A549 (cell line): ENCODE data around the gene FAM131C. TPM values are rescaled to one million over a fixed set of nuclear protein-coding genes. Genes with fewer than 3 reads are reported as not detected.

Experiments
- ATAC-seq, 2 experiments: fragments of 200-7000 bp in 1 of 2; fragments of >200 bp in 1 of 2; cut with Nextera tagmentation in 1 of 2; cut with Tn5 transposase in 1 of 2; 3 replicates each; pipeline versions ENCODE4 v1.8.0 to v1.9.1; 2018 to 2020; ENCODE audit warnings: mild to moderate bottlenecking in 1 of 2, moderate library complexity in 1 of 2
- CTCF ChIA-PET: fragments of 300-600 bp; sonication (Branson Sonifier 250); formaldehyde crosslinking; extraction: SDS; loops from one replicate; lab custom pipeline; 2021; ENCODE audit warnings: antibody characterized with exemption, inconsistent platforms; lab: Yijun Ruan, JAX
- POLR2A ChIA-PET: fragments of 350-600 bp; formaldehyde crosslinking; extraction: SDS; loops from one replicate; lab custom pipeline; 2021; ENCODE audit warnings: antibody characterized with exemption, inconsistent platforms; lab: Yijun Ruan, JAX
- DNase-seq, 2 experiments: peaks; one replicate each; pipeline versions ENCODE4 v3.0.0 to v3.0.0-alpha.2; 2011 to 2016; ENCODE audit warnings: low read depth in 1 of 2, low spot score in 1 of 2
- FAIRE-seq: peaks from 2 replicates; lab custom pipeline; 2011; peaks lifted over from hg19 to GRCh38; lab: Jason Lieb, UNC
- H3K27ac ChIP-seq, 2 experiments: fragments of >200 bp; sonication (Bioruptor Twin); formaldehyde crosslinking; 3 replicates each; pipeline ENCODE4 v1.5.1; 2016 to 2017
- H3K4me1 ChIP-seq: fragments of >200 bp; sonication (Bioruptor Twin); formaldehyde crosslinking; 3 replicates; pipeline ENCODE4 v1.6.1; 2016
- H3K4me2 ChIP-seq: fragments of >200 bp; sonication (Bioruptor Twin); formaldehyde crosslinking; 3 replicates; pipeline ENCODE4 v1.6.1; 2016
- H3K4me3 ChIP-seq: fragments of >200 bp; sonication (Bioruptor Twin); formaldehyde crosslinking; 3 replicates; pipeline ENCODE4 v1.5.1; 2016
- H3K9me3 ChIP-seq: fragments of >200 bp; sonication (Bioruptor Twin); formaldehyde crosslinking; 3 replicates; pipeline ENCODE4 v1.6.1; 2016
- CBX2 ChIP-seq: fragments of 200-600 bp; sonication (generic); IDR thresholded peaks from 2 replicates; pipeline ENCODE4 v1.6.1; 2016; ENCODE audit warnings: low read depth, mild to moderate bottlenecking, borderline replicate concordance
- CHD2 ChIP-seq: fragments of 150-350 bp; IDR thresholded peaks from 2 replicates; pipeline ENCODE4 v1.6.1; 2014; ENCODE audit warnings: low read length; ENCODE audit not compliant: partially characterized antibody
- EHF ChIP-seq: fragments of 250-450 bp; sonication (Bioruptor Pico); IDR thresholded peaks from 2 replicates; pipeline ENCODE4 v1.5.0; 2020; ENCODE audit warnings: mild to moderate bottlenecking
- EHMT2 ChIP-seq: fragments of 200-600 bp; sonication (generic); IDR thresholded peaks from 2 replicates; pipeline ENCODE4 v1.6.1; 2016; ENCODE audit warnings: antibody characterized with exemption, low read depth, mild to moderate bottlenecking, moderate library complexity
- FOSB ChIP-seq: fragments of 250-450 bp; sonication (Bioruptor Pico); IDR thresholded peaks from 2 replicates; pipeline ENCODE4 v1.5.0; 2020; ENCODE audit warnings: mild to moderate bottlenecking, moderate library complexity
- FOSL2 ChIP-seq, 2 experiments: fragments of 450-650 bp in 1 of 2; fragments of >200 bp in 1 of 2; sonication (Bioruptor Twin) in 1 of 2; formaldehyde crosslinking; IDR thresholded peaks; 2 replicates each; pipeline versions ENCODE4 v1.5.0 to v1.6.1; 2016 to 2020; ENCODE audit warnings: mild to moderate bottlenecking in 1 of 2, moderate library complexity in 1 of 2
- HOXA7 ChIP-seq: fragments of 250-450 bp; sonication (Bioruptor Pico); IDR thresholded peaks from 2 replicates; pipeline ENCODE4 v1.5.0; 2020; ENCODE audit warnings: mild to moderate bottlenecking, moderate library complexity
- HOXB13 ChIP-seq: fragments of 250-450 bp; sonication (Bioruptor Pico); IDR thresholded peaks from 2 replicates; pipeline ENCODE4 v1.5.0; 2020; ENCODE audit warnings: low read depth, mild to moderate bottlenecking, moderate library complexity
- KDM5A ChIP-seq: fragments of 200-600 bp; sonication (generic); IDR thresholded peaks from 2 replicates; pipeline ENCODE4 v1.6.1; 2016; ENCODE audit warnings: antibody characterized with exemption, mild to moderate bottlenecking
- MAFK ChIP-seq: fragments of 450-650 bp; IDR thresholded peaks from 2 replicates; pipeline ENCODE4 v1.6.1; 2014; ENCODE audit not compliant: partially characterized antibody
- MYC ChIP-seq: IDR thresholded peaks from 2 replicates; pipeline ENCODE4 v1.6.1; 2012; ENCODE audit warnings: mild to moderate bottlenecking, inconsistent platforms, low read length, improper control_type of control experiment, borderline replicate concordance
- NR3C1 ChIP-seq: fragments of >200 bp; sonication (Bioruptor Twin); formaldehyde crosslinking; IDR thresholded peaks from 3 replicates; pipeline ENCODE4 v1.6.1; 2017
- POLR2A ChIP-seq: IDR thresholded peaks from 2 replicates; pipeline ENCODE4 v1.6.1; 2012; ENCODE audit warnings: mild to moderate bottlenecking, low read length
- RAD21 ChIP-seq, 2 experiments: fragments of >200 bp in 1 of 2; sonication (Bioruptor Twin) in 1 of 2; formaldehyde crosslinking in 1 of 2; IDR thresholded peaks in 1 of 2; conservative IDR thresholded peaks in 1 of 2; 2 replicates in 1 of 2; 3 replicates in 1 of 2; pipeline ENCODE4 v1.6.1; 2012 to 2018; ENCODE audit warnings: inconsistent platforms in 1 of 2
- RARB ChIP-seq: fragments of 250-450 bp; sonication (Bioruptor Pico); IDR thresholded peaks from 2 replicates; pipeline ENCODE4 v1.8.0; 2021; ENCODE audit warnings: mild to moderate bottlenecking, moderate library complexity
- RCOR1 ChIP-seq: fragments of 150-350 bp; IDR thresholded peaks from 2 replicates; pipeline ENCODE4 v1.6.1; 2014; ENCODE audit warnings: antibody characterized with exemption, low read length, low read depth
- RNF2 ChIP-seq: fragments of 200-600 bp; sonication (generic); IDR thresholded peaks from 2 replicates; pipeline ENCODE4 v1.6.1; 2016; ENCODE audit warnings: low read depth, mild to moderate bottlenecking, antibody characterized with exemption, moderate library complexity, borderline replicate concordance
- SMC3 ChIP-seq: fragments of >200 bp; sonication (Bioruptor Twin); formaldehyde crosslinking; IDR thresholded peaks from 3 replicates; pipeline ENCODE4 v1.6.1; 2018; ENCODE audit warnings: inconsistent platforms
- SREBF2 ChIP-seq: fragments of 450-650 bp; IDR thresholded peaks from 2 replicates; pipeline ENCODE4 v1.6.1; 2014; ENCODE audit warnings: mild to moderate bottlenecking, moderate library complexity
- TFCP2L1 ChIP-seq: fragments of 250-450 bp; sonication (Bioruptor Pico); IDR thresholded peaks from 2 replicates; pipeline ENCODE4 v1.5.0; 2021; ENCODE audit warnings: mild to moderate bottlenecking
- ZNF302 ChIP-seq: fragments of 250-450 bp; sonication (Bioruptor Pico); IDR thresholded peaks from 2 replicates; pipeline ENCODE4 v1.9.0; 2021; ENCODE audit warnings: inconsistent platforms, mild to moderate bottlenecking, moderate library complexity
- WGBS: methylation state at CpG from one replicate; pipeline ENCODE4 v1.1.6; 2017; ENCODE audit errors: missing lambda C conversion rate; 5-methylcytosine and 5-hydroxymethylcytosine counted together
- polyA plus RNA-seq, 4 experiments: library from polyadenylated mRNA; depleted of rRNA in 3 of 4; stranded (reverse); fragments of >200 nt; fragmentation: RNase III in 1 of 4; extraction: RNeasy Plus Mini Kit Qiagen cat#74134 plus additional on column Dnase treatment in 1 of 4; gene quantifications; 2 replicates in 3 of 4; 3 replicates in 1 of 4; pipeline ENCODE4 v1.2.3, GENCODE V29; 2011 to 2017
- TF ChIP-seq, protein P1 (sequence below): fragments of 450-650 bp; IDR thresholded peaks from 2 replicates; pipeline ENCODE4 v1.6.1; 2014; ENCODE audit warnings: antibody characterized with exemption
- TF ChIP-seq, protein P2 (sequence below): fragments of >200 bp; sonication (Bioruptor Twin); formaldehyde crosslinking; IDR thresholded peaks from 2 replicates; pipeline ENCODE4 v1.6.1; 2016
- TF ChIP-seq, protein P3 (sequence below): IDR thresholded peaks from 2 replicates; pipeline ENCODE4 v1.6.1; 2012
- TF ChIP-seq, protein P4 (sequence below): fragments of 200-600 bp; sonication (generic); IDR thresholded peaks from 2 replicates; pipeline ENCODE4 v1.6.1; 2016; ENCODE audit warnings: antibody characterized with exemption, mild to moderate bottlenecking, moderate library complexity

Gene FAM131C
- polyA plus RNA-seq, 2 of the 4 experiments (the other 2 are of a cell fraction) = 2.3 to 6.7 TPM

DNA sequence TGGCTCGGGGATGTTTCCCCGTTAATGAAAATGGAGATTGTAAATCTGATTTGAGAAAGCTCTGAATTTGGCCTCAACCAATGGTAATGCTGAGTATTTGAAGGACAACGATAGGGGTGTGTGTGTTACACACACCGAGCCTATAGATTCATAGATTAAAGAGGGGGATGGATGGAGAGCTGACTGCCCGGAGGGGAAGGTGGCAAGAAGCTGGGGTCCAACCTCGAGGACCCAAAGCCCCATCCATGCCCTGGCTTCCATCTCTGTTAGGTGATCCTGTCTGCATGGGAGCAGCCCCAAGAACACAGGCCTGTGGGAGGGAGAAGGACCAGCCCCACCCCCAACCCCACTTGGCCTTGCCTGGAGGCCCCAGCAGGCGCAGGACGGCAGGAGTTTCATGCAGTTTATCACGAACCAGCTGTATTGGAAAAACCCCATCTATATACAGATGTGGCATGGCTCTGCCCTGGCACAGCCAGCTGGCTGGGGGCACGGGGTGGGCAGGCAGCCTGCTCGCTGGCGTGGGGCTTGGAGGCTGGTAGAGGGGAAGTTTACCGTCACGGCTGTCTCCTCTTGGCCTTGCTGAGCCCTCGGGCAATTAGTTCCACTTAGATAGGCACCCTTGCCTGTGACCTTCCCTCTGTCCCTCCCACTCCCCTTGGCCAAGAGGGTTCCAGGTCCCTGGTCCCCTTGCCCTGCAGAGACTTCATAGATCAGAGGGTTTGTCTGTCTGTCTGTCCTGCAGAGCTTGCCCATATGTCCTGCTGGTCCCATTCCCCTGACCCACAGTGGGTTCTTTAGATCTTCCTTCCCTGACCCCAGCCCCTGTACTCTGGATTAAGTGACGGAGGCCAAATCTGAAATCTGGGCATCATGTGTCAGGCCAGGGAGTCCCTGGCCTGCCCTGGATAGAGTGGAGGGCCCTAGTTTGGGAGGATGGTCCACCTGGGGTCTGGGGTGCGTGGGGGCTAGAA, 58.7 kb downstream of the FAM131C start:
- no peaks in the 10 kb centered on the region for H3K9me3 ChIP-seq
- FAIRE-seq (no peak), DNase-seq (no peak), ATAC-seq (no peak)
- H3K4me2 ChIP-seq = no peak overlapping the region
- peak overlapping the region in 1 of 2 experiments; percentile 35; a peak in 1 of 6 replicates for H3K27ac ChIP-seq
- peaks cover 25% of the 10 kb centered on the region for H3K4me1 ChIP-seq
- POLR2A ChIA-PET = no interaction called here
- H3K4me3 ChIP-seq = no peak overlapping the region
- CTCF ChIA-PET = interaction anchor here (1.0 to 1.6 kb wide), 3 partner anchors 16 to 18 kb away, joined by 3 to 4 read pairs (median 4); no protein-coding TSS in a partner anchor
- 79% methylated on average over 11 of the region's 17 CpGs for WGBS
- TF ChIP-seq, protein P1, sequence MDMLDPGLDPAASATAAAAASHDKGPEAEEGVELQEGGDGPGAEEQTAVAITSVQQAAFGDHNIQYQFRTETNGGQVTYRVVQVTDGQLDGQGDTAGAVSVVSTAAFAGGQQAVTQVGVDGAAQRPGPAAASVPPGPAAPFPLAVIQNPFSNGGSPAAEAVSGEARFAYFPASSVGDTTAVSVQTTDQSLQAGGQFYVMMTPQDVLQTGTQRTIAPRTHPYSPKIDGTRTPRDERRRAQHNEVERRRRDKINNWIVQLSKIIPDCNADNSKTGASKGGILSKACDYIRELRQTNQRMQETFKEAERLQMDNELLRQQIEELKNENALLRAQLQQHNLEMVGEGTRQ = no peak
- TF ChIP-seq ZNF302 (no peak), RNF2 (no peak), EHMT2 (no peak), MYC (no peak), RARB (CRISPR knock-in tag) (no peak), EHF (CRISPR knock-in tag) (no peak), RAD21 (conservative IDR thresholded peaks at IDR 0.05 in 1 of 2, IDR thresholded peaks at IDR 0.05 in 1 of 2) (no peak), NR3C1 (no peak), HOXB13 (CRISPR knock-in tag) (no peak), POLR2A (no peak), FOSB (no peak), HOXA7 (CRISPR knock-in tag) (no peak), CHD2 (no peak), SREBF2 (no peak), FOSL2 (IDR thresholded peaks at IDR 0.05) (no peak), FOSL2 (CRISPR knock-in tag; IDR thresholded peaks at IDR 0.05) (no peak)
- TF ChIP-seq, protein P2, sequence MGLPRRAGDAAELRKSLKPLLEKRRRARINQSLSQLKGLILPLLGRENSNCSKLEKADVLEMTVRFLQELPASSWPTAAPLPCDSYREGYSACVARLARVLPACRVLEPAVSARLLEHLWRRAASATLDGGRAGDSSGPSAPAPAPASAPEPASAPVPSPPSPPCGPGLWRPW = no peak
- TF ChIP-seq, protein P3, sequence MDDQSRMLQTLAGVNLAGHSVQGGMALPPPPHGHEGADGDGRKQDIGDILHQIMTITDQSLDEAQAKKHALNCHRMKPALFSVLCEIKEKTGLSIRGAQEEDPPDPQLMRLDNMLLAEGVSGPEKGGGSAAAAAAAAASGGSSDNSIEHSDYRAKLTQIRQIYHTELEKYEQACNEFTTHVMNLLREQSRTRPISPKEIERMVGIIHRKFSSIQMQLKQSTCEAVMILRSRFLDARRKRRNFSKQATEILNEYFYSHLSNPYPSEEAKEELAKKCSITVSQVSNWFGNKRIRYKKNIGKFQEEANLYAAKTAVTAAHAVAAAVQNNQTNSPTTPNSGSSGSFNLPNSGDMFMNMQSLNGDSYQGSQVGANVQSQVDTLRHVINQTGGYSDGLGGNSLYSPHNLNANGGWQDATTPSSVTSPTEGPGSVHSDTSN = no peak
- TF ChIP-seq, protein P4, sequence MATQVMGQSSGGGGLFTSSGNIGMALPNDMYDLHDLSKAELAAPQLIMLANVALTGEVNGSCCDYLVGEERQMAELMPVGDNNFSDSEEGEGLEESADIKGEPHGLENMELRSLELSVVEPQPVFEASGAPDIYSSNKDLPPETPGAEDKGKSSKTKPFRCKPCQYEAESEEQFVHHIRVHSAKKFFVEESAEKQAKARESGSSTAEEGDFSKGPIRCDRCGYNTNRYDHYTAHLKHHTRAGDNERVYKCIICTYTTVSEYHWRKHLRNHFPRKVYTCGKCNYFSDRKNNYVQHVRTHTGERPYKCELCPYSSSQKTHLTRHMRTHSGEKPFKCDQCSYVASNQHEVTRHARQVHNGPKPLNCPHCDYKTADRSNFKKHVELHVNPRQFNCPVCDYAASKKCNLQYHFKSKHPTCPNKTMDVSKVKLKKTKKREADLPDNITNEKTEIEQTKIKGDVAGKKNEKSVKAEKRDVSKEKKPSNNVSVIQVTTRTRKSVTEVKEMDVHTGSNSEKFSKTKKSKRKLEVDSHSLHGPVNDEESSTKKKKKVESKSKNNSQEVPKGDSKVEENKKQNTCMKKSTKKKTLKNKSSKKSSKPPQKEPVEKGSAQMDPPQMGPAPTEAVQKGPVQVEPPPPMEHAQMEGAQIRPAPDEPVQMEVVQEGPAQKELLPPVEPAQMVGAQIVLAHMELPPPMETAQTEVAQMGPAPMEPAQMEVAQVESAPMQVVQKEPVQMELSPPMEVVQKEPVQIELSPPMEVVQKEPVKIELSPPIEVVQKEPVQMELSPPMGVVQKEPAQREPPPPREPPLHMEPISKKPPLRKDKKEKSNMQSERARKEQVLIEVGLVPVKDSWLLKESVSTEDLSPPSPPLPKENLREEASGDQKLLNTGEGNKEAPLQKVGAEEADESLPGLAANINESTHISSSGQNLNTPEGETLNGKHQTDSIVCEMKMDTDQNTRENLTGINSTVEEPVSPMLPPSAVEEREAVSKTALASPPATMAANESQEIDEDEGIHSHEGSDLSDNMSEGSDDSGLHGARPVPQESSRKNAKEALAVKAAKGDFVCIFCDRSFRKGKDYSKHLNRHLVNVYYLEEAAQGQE = no peak

DNA sequence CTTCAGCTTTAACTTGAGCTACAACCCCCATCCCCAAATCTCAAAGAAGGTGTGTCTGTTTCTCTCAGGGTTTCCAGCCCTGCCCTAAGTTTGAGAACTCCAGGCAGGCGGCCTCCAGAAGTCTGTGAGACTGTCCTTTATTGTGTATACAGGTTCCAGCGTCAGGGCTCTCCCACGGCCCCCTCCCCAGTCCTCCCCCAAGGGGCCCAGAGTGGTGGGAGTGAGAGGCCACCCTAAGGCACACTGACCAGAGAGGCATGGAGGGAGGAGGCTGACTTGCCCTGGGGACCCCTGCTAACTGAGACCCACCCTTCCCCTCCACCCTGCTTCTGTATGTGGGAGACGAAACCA, 59.6 kb downstream of the FAM131C start:
- ChIA-PET POLR2A (interaction anchor here (0.7 to 0.9 kb wide), 2 partner anchors 32 to 222 kb away, joined by 3 to 5 read pairs; no protein-coding TSS in a partner anchor), CTCF (interaction anchor here (0.5 to 1.6 kb wide), 5 partner anchors 17 to 134 kb away, joined by 3 to 4 read pairs (median 4); no protein-coding TSS in a partner anchor)
- no peak for ATAC-seq

More for the DNA sequence above, 59.6 kb downstream of the FAM131C start:
- H3K9me3 ChIP-seq = no peaks in the 10 kb centered on the region
- H3K4me3 ChIP-seq = no peak overlapping the region
- FAIRE-seq = no peak
- WGBS = 43% methylated on average over 2 of the region's 4 CpGs
- H3K4me1 ChIP-seq = peaks cover 25% of the 10 kb centered on the region
- peak overlapping the region; percentile 82 for H3K4me2 ChIP-seq
- no peak for TF ChIP-seq KDM5A
- TF ChIP-seq CBX2 = no peak
- no peak for TF ChIP-seq MYC
- no peak for TF ChIP-seq TFCP2L1 (CRISPR knock-in tag)
- TF ChIP-seq NR3C1 = no peak
- no peak for TF ChIP-seq HOXA7 (CRISPR knock-in tag)
- no peak for TF ChIP-seq EHF (CRISPR knock-in tag)
- TF ChIP-seq MAFK = no peak
- TF ChIP-seq RCOR1 = no peak
- TF ChIP-seq SMC3 = no peak
- peak overlapping the region; percentile 84 to 96; a peak in 5 of 6 replicates for H3K27ac ChIP-seq
- no peak for DNase-seq
